IPS-NIHi11 (cell line): ENCODE measurements around the gene NAA60.
A peak's percentile ranks its signal among the peaks of the same experiment; 100 is the strongest.
"Not testable (repeated sequence)": the region's sequence is repeated elsewhere in the genome, so short reads cannot be mapped to it uniquely, and the experiment has no call there.

Source experiments
- DNase-seq: peaks from one replicate; pipeline ENCODE4 v3.0.0; 2012; ENCODE audit warnings: mixed read lengths, low spot score

The NAA60 gene

GRCh38 chr16:3461151-3461550 lies 17.7 kb downstream of the NAA60 start:
- DNase-seq: no peak

DNA sequence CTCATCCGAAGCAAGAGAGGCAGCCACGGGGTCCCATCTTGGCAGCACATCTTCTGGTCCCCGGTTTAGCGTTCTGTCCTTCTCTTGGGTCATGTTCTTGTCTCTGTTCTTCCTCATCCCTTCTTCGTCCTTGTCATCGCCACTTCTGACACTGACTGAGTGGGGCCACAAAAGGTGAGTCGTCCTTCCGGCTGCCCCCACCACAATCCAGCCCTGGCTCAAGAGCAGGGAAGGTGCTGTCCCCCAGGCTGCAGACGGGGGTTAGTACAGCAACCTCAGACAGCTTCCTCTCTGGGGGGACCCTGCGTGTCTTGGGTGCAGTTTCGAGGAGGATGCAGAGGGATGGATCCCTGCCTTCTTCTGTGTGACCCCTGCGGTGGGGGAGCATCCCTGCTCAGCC lies 21.8 kb downstream of the NAA60 start:
- no peak for DNase-seq

DNA sequence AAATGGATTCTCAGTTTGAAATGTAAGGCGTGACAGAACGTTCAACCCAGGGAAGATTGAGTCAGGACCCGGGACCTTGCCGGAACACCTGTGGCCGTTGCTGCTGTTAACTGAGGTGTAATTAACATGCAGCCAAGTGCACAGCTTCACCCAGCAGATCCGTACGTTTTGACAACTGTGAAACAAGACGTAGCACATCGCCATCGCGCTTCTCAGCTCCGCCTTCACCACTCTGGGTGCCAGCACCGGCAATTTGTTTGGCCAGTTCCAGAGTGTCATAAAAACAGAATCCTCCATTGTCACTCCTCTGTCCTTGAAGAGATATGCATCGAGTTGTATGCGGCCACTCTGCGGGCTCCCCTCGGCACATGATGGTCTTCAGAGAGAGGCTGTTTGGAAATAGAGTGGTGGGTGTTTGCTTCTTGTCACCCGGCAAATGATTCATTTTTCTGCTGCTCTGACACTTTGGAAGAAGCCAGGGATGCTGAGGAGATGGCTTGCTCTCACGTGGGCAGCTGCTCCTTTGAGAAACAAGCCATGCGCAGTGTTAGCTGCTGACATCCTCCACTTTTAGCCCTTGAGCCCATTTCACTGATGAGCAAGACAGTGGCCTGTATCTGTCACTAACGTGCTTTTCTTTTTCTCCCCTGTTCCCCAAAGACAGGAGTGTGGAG lies 22.6 kb downstream of the NAA60 start:
- no peak for DNase-seq

DNA sequence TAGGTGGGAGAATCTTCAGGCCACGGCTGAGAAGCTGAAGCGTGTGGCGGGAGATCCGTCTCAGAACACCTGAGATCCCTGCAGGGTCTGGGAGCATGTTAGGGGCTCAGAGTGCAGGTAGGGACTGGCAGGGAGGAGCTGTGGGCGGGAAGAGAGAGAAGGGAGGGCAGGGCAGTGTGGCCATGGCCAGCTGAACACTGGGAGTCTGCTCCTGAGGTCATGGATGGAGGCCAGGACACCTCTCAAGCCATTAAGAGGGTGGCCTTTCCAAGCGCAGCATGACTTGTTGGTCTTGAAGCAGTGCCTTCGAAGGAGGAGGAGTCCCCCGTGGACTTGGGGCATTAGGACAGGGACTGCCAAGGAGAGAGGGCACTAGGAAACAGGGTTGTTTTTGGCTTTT lies 23.7 kb downstream of the NAA60 start:
- no peak for DNase-seq

GRCh38 chr16:3467921-3468320 lies 24.4 kb downstream of the NAA60 start:
- no peak for DNase-seq

DNA sequence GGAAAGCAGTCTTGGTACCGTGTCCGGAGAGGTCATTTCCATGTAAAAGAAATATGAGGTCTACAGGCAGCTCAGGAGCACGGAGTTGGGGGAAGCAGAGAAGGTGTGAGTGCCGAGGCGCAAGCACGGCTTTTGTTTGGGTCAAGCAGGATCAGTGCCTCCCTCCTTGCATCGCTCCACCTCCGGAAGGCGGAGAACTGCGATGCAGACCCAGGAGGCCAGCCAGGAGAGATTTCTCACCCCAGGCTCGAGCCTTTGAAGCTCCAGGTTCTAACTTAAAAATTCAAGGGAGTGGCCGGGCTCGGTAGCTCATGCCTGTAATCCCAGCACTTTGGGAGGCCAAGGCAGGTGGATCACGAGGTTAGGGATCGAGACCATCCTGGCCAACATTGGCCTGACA lies 25.0 kb downstream of the NAA60 start:
- DNase-seq: peak; percentile 42

- DNase-seq: peak; percentile 8
Observed at GRCh38 chr16:3469736-3470135, 26.3 kb downstream of the NAA60 start.

DNA sequence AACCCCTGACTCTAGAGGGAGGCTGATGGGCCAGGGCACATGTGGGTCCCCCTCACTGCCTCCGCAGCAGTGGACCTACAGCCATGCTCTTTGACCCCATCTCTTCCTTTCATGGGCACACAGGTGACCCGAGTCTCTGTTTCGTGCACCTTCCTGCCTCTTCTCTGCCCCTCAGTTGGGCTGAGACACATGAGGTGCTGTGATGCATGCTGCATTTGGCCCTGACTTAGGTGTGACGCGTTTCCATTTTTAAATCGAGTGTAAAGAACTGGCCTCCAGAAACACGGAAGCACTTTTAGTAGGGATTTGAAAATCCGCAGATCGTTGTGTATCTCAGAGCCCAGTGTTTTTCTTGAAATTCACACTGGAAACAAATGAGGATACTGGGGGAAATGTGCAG lies 27.2 kb downstream of the NAA60 start:
- no peak for DNase-seq

GRCh38 chr16:3471518-3472176 lies 28.2 kb downstream of the NAA60 start:
- no peak for DNase-seq

DNA sequence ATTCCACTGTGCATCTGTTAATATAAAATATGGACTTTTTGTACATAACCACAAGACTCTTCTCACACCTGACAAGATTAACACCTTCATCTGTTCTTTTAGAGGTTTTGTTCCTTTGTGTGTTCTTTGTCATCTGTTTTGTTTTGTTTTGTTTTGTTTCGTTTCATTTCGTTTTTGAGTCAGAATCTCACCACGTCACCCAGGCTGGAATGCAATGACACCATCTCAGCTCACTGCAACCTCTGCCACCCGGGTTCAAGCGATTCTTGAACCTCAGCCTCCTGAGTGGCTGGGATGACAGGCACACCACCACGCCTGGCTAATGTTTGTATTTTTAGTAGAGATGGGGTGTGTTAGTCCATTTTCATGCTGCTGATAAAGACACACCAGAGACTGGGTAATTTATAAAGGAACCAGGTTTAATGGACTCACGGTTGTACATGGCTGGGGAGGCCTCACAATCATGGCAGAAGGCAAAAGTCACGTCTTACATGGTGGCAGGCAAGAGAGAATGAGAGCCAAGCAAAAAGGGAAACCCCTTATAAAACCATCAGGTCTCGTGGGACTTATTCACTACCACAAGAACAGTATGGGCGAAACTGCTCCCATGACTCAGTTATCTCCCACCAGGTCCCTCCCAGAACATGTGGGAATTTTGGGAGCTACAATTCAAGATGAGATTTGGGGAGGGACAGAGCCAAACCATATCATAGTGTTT lies 29.6 kb downstream of the NAA60 start:
- no peak for DNase-seq

GRCh38 chr16:3473596-3473943 lies 30.1 kb downstream of the NAA60 start:
- DNase-seq: not testable (repeated sequence)

- DNase-seq: no peak
Observed at GRCh38 chr16:3474136-3474779, 30.8 kb downstream of the NAA60 start.

DNA sequence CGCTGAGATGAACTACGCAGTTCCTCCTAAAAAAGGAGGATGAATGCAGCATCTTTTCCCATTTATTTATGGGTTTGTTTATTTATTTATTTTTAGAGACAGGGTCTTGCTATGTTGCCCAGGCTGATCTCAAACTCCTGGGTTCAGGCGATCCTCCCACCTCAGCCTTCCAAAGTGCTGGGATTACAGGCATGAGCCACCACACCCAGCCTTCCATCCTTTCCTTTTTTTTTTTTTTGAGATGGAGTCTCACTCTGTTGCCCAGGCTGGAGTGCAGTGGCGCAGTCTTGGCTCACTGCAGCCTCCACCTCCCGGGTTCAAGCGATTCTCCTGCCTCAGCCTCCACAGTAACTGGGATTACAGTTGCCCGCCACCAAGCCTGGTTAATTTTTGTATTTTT lies 31.4 kb downstream of the NAA60 start:
- not testable (repeated sequence) for DNase-seq

DNA sequence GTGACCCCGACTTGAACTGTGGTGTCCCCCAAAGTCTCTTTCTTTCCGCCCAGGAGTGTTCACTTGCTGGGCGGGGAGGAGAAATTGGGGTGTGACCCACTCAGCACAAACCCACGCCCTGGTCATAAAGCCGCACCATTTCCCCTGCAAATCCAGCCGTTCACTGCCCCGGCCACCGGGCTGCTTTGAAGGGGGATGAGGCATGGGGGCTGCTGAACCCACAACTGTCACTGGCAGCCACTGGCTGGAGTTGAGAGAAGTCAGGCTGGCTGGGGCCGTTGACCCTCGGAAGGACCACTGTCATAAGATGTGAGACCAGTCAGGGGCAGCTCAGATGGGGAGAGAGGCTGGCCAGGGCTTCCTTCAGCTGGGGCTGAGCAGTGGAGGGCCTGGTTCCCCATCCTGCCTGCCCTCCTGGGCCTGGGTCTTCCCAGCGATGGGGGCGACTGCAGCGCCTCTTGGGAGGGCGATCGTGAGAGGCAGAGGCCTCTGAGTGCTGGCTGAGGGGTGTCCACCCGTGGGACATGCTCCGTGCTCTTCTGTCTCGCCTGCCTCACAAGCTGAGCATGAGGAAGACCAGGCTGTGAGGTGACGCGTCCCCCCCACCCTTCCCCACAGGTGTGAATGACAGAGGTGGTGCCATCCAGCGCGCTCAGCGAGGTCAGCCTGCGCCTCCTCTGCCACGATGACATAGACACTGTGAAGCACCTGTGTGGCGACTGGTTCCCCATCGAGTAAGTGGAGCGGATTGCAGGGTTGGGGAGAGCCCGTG lies 32.3 kb downstream of the NAA60 start:
- DNase-seq: no peak

- DNase-seq: no peak
Observed at GRCh38 chr16:3476409-3476808, 32.9 kb downstream of the NAA60 start.

DNA sequence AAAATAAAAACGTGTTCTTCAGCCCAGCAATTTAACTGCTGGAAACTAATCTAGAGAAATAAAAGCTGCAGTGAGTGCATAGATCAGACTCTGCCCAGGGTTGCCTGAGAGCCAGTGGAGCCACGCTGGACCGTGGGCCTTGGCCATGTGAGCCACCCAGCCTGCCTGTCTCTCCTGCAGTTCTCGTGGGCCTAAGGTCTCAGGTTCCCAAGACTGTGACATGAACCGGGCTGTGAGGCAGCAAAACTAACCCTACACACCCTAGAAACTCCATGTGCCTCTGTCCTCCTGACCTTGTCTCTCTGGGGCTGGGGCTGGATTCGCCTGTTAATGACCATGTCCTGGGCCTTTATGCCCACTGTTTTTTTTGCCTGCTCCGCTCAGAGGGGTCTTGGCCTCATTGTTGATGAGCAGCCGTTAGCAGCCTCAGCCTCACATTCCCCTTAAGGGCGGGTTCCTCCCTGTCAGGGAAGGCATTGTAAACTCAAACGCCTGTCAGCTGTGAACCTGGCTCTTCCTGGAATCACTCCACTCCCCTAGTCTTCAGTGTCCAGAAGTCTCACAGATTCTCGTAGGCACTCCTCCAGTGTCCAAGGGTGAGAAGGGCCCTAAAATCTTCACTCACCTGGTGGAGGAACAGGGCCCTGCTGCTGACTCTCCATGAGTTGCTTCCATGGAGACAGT lies 34.9 kb downstream of the NAA60 start:
- DNase-seq: no peak

GRCh38 chr16:3479654-3480216 lies 36.3 kb downstream of the NAA60 start:
- no peak for DNase-seq

- peak; percentile 69 for DNase-seq
Observed at GRCh38 chr16:3480901-3481695, 37.6 kb downstream of the NAA60 start.

DNA sequence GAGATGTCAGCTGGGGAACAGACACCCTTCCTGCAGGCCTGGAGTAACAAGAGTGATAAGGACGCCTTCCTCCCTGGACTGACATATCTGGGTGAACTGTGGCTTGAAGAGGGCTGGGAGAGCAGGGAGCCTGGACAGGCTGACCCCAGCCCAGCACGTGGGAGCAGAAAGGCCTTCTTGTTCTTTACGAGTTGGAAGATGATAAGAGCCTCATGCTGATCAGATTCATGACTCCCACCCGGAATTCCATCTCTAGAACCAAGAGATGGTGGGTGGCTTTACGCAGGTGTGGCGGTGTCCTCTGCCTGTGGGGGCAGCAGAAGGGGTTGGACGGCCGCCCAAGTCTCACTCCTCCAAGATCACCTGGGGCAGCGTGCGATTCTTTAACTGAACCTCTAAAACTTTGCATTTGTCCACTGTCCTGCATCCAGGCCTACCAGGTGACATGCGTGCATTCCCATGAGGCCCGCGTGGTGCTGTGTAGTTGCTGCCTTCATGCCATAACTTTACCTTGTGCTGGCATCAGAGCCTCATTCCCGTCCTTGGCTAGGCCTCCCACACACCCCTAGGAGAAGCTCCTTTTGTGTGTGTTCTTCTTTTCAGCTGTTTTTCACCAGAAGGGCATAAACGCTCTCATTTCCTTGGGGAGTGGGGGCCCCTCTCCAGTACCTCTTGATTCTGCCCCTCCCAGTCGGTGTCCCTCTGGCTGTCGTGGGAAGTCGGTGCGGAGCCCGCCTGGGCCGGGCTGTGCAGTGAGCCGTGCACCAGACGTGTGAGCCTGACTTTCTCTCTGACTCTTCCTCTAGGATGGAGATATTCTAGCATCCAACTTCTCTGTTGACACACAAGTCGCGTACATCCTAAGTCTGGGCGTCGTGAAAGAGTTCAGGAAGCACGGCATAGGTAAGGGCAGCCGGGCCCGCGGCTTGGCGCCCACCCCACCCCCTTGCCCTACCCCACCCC lies 38.5 kb downstream of the NAA60 start:
- no peak for DNase-seq
